HepG2 (cell line): ENCODE measurements around the gene SUZ12. TPM values are rescaled to one million over a fixed set of nuclear protein-coding genes. Genes with fewer than 3 reads are reported as not detected.

ENCODE experiments used
- ATAC-seq: fragments of 200-7000 bp; cut with Tn5 transposase; 3 replicates; pipeline ENCODE4 v1.9.1; 2020; ENCODE audit warnings: mild to moderate bottlenecking, moderate library complexity
- BruUV-seq: library from RNA; stranded (reverse); fragments of 400-500 nt; replicated peaks from 2 replicates; lab custom pipeline; 2021; lab: Mats Ljungman, UMichigan
- CTCF ChIA-PET: fragments of 300-600 bp; formaldehyde crosslinking; extraction: SDS; loops from one replicate; lab custom pipeline; 2021; ENCODE audit warnings: low total read pairs, inconsistent platforms, low intra/inter-chr PET ratio; lab: Yijun Ruan, JAX
- POLR2A ChIA-PET: fragments of 350-600 bp; sonication (Branson Sonifier 250); formaldehyde crosslinking; loops from one replicate; lab custom pipeline; 2020; ENCODE audit warnings: antibody characterized with exemption, inconsistent platforms; lab: Yijun Ruan, JAX
- DNase-seq: peaks from one replicate; pipeline ENCODE4 v3.0.0-alpha.2; 2015; ENCODE audit warnings: low spot score
- FAIRE-seq: peaks from 3 replicates; lab custom pipeline; 2011; peaks lifted over from hg19 to GRCh38; lab: Jason Lieb, UNC
- H2AFZ ChIP-seq: one replicate; pipeline ENCODE4 v1.6.1; 2011; ENCODE audit warnings: low read length, inconsistent platforms
- H3K27ac ChIP-seq: fragments of 300-600 bp; 3 replicates; pipeline ENCODE4 v1.8.0; 2011; ENCODE audit warnings: mixed run types, mild to moderate bottlenecking, mixed read lengths, low read length, inconsistent platforms; ENCODE audit not compliant: insufficient read depth; ENCODE audit errors: extremely low read length
- H3K27me3 ChIP-seq, 2 experiments: fragments of 200-600 bp in 1 of 2; 2 replicates in 1 of 2; 3 replicates in 1 of 2; pipeline versions ENCODE4 v1.6.0 to v1.8.0; 2011; ENCODE audit warnings: low read length in 2 of 2, mild to moderate bottlenecking in 2 of 2, moderate library complexity in 2 of 2, inconsistent platforms in 1 of 2; ENCODE audit not compliant: insufficient read depth in 2 of 2, control insufficient read depth in 1 of 2
- H3K36me3 ChIP-seq, 2 experiments: fragments of 200-600 bp in 1 of 2; replicated peaks in 1 of 2; 2 replicates in 1 of 2; 3 replicates in 1 of 2; pipeline versions ENCODE4 v1.5.1 to v1.8.0; 2011; ENCODE audit warnings: low read length in 2 of 2, inconsistent platforms in 1 of 2; ENCODE audit not compliant: insufficient read depth in 2 of 2, control insufficient read depth in 1 of 2
- H3K4me1 ChIP-seq: 2 replicates; pipeline ENCODE4 v1.5.1; 2012; ENCODE audit warnings: low read length, inconsistent platforms; ENCODE audit not compliant: insufficient read depth
- H3K4me2 ChIP-seq: 2 replicates; pipeline ENCODE4 v1.6.0; 2011; ENCODE audit warnings: low read depth, low read length, inconsistent platforms
- H3K4me3 ChIP-seq, 3 experiments: fragments of 200-600 bp in 1 of 3; sonication (generic), shearing (Covaris generic) in 1 of 3; replicated peaks in 1 of 3; 2 replicates each; pipeline ENCODE4 v1.5.1; 2011 to 2016; ENCODE audit warnings: low read length in 3 of 3, inconsistent platforms in 2 of 3, low read depth in 2 of 3, mild to moderate bottlenecking in 2 of 3, control low read depth in 1 of 3, mixed read lengths in 1 of 3; ENCODE audit not compliant: insufficient read depth in 1 of 3
- H3K79me2 ChIP-seq: one replicate; pipeline ENCODE4 v1.6.1; 2011; ENCODE audit warnings: low read length, inconsistent platforms; ENCODE audit not compliant: insufficient read depth
- H3K9ac ChIP-seq: 2 replicates; pipeline ENCODE4 v1.6.0; 2011; ENCODE audit warnings: mild to moderate bottlenecking, low read depth, low read length, inconsistent platforms; ENCODE audit not compliant: insufficient read depth
- H3K9me3 ChIP-seq: 2 replicates; pipeline ENCODE4 v1.5.1; 2012; ENCODE audit warnings: mild to moderate bottlenecking, low read length
- H4K20me1 ChIP-seq: 2 replicates; pipeline ENCODE4 v1.6.0; 2011; ENCODE audit warnings: inconsistent platforms, mild to moderate bottlenecking, low read length, moderate library complexity; ENCODE audit not compliant: insufficient read depth
- NCOR1 ChIP-seq: fragments of 200-600 bp; sonication (generic); IDR thresholded peaks from 2 replicates; pipeline ENCODE4 v1.7.0; 2017; ENCODE audit warnings: antibody characterized with exemption, low read length, borderline replicate concordance
- WGBS: methylation state at CpG from one replicate; pipeline ENCODE4 v1.1.6; 2017; ENCODE audit warnings: low lambda C conversion rate; 5-methylcytosine and 5-hydroxymethylcytosine counted together
- in situ Hi-C: cut with HindIII; loops from 2 replicates; pipeline ENCODE4 v1.10.0; 2017; ENCODE audit warnings: low pct_unique_long_range_greater_than_20kb; ENCODE audit not compliant: extremely low pct_ligation_motif_present
- intact Hi-C: fragments of 100-400 bp; cut with micrococcal nuclease; formaldehyde crosslinking; loops from one replicate; pipeline ENCODE4 v1.10.0; 2022; ENCODE audit not compliant: unreplicated experiment
- polyA plus RNA-seq, 8 experiments: library from polyadenylated mRNA; depleted of rRNA in 3 of 8; stranded (reverse) in 7 of 8; unstranded in 1 of 8; fragments of >200 nt; fragmentation: Illumina TruSeq in 4 of 8; extraction: Trizol in 4 of 8; gene quantifications; 2 replicates each; pipeline versions ENCODE4 v1.2.1 to v1.2.3, GENCODE V29; 2011 to 2016; ENCODE audit warnings: low read depth in 4 of 8, missing spikeins in 1 of 8, mixed read lengths in 1 of 8; ENCODE audit not compliant: insufficient read depth in 1 of 8
- total RNA-seq, 5 experiments: library from RNA; depleted of rRNA; stranded (reverse); fragments of >200 nt; fragmentation: Illumina TruSeq; extraction: Trizol; gene quantifications; 2 replicates each; pipeline ENCODE4 v1.2.3, GENCODE V29; 2016; ENCODE audit warnings: low read depth in 1 of 5
- TF ChIP-seq, protein P1 (sequence below), 2 experiments: fragments of 450-650 bp in 1 of 2; sonication (generic) in 1 of 2; formaldehyde crosslinking in 1 of 2; IDR thresholded peaks; 2 replicates each; pipeline versions ENCODE4 v1.6.1 to v1.8.0; 2016 to 2022; ENCODE audit warnings: antibody characterized with exemption in 1 of 2, mild to moderate bottlenecking in 1 of 2, missing genetic modification reagents in 1 of 2
- TF ChIP-seq, protein P2 (sequence below): IDR thresholded peaks from 2 replicates; pipeline ENCODE4 v1.6.1; 2016; ENCODE audit warnings: low read depth, control low read depth

SUZ12 gene
- total and polyA plus RNA-seq, 2 of the 13 experiments (the other 11 are each of a cell fraction or from before 2014, with no cell fraction given): 11.7 to 15.6 TPM

DNA sequence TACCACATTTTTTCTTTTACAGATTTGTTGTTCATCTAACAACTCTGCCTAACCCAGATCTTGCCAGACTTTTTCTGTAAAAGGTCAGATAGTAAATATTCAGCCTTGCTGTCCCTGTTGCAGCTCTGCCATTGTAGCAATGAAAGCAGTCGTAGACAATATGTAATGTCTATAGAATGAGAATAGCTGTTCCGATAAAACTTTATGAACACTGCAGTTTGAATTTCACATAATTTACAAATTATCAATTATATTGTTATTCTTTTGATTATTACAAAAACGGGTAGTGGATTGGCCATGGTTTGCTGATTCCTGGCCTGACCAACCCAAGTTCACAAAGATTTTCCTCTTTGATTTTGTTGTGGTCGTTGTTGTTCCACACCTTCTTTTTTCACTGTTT lies 73.3 kb downstream of the SUZ12 start:
- Histone ChIP-seq H3K79me2 (peaks cover 35% of the 10 kb centered on the region), H3K9ac (no peak overlapping the region), H2AFZ (no peak overlapping the region), H3K27me3 (no peaks in the 10 kb centered on the region; a peak in 1 of 5 replicates), H3K4me3 (no peak overlapping the region), H3K4me2 (0 out of 2 replicates have a peak overlapping the region, but pooled peaks have one; percentile 89), H3K36me3 (no peaks in the 10 kb centered on the region), H3K27ac (no peak overlapping the region), H3K9me3 (no peaks in the 10 kb centered on the region), H4K20me1 (no peaks in the 10 kb centered on the region), H3K4me1 (peaks cover 22% of the 10 kb centered on the region)
- no peak for TF ChIP-seq NCOR1
- TF ChIP-seq, protein P1, sequence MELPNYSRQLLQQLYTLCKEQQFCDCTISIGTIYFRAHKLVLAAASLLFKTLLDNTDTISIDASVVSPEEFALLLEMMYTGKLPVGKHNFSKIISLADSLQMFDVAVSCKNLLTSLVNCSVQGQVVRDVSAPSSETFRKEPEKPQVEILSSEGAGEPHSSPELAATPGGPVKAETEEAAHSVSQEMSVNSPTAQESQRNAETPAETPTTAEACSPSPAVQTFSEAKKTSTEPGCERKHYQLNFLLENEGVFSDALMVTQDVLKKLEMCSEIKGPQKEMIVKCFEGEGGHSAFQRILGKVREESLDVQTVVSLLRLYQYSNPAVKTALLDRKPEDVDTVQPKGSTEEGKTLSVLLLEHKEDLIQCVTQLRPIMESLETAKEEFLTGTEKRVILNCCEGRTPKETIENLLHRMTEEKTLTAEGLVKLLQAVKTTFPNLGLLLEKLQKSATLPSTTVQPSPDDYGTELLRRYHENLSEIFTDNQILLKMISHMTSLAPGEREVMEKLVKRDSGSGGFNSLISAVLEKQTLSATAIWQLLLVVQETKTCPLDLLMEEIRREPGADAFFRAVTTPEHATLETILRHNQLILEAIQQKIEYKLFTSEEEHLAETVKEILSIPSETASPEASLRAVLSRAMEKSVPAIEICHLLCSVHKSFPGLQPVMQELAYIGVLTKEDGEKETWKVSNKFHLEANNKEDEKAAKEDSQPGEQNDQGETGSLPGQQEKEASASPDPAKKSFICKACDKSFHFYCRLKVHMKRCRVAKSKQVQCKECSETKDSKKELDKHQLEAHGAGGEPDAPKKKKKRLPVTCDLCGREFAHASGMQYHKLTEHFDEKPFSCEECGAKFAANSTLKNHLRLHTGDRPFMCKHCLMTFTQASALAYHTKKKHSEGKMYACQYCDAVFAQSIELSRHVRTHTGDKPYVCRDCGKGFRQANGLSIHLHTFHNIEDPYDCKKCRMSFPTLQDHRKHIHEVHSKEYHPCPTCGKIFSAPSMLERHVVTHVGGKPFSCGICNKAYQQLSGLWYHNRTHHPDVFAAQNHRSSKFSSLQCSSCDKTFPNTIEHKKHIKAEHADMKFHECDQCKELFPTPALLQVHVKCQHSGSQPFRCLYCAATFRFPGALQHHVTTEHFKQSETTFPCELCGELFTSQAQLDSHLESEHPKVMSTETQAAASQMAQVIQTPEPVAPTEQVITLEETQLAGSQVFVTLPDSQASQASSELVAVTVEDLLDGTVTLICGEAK (IDR thresholded peaks at IDR 0.05): peak; percentile 46; the same call in 1 of the 2 replicates
- TF ChIP-seq, protein P1 (CRISPR knock-in tag; IDR thresholded peaks at IDR 0.05): no peak; the same call in 1 of the 2 replicates
- TF ChIP-seq, protein P2, sequence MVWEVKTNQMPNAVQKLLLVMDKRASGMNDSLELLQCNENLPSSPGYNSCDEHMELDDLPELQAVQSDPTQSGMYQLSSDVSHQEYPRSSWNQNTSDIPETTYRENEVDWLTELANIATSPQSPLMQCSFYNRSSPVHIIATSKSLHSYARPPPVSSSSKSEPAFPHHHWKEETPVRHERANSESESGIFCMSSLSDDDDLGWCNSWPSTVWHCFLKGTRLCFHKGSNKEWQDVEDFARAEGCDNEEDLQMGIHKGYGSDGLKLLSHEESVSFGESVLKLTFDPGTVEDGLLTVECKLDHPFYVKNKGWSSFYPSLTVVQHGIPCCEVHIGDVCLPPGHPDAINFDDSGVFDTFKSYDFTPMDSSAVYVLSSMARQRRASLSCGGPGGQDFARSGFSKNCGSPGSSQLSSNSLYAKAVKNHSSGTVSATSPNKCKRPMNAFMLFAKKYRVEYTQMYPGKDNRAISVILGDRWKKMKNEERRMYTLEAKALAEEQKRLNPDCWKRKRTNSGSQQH (CRISPR knock-in tag): no peak
- in situ Hi-C loops (no loop called here), intact Hi-C loops (no loop called here)
- FAIRE-seq (no peak), ATAC-seq (no peak), DNase-seq (no peak)
- ChIA-PET POLR2A (no interaction called here), CTCF (no interaction called here)
- 96% methylated on average over 4 of the region's 4 CpGs for WGBS
- BruUV-seq: no TSS peak
